Stimulated activated CD4-positive, alpha-beta T cell treated with anti-CD3 and anti-CD28 coated beads, TNF-alpha, amount 100 ng/mL, for 48 hours (primary cell): ENCODE data around the gene CSF3R.

Experiments
- DNase-seq, 3 donors: peaks; one replicate each; pipeline ENCODE4 v3.0.0-alpha.2; 2020; ENCODE audit warnings: low read depth in 3 of 3

Gene CSF3R

GRCh38 chr1:36482724-36483388 is at the start of gene CSF3R:
Gene CSF3R (minus strand): TSS chr1:36482913. CDS start chr1:36479496, 3,417 bp downstream.
- DNase-seq, result no peak

- DNase-seq, result no peak
Measured at GRCh38 chr1:36531833-36532232, 49.1 kb upstream of the CSF3R start.

- DNase-seq, result no peak
Measured at GRCh38 chr1:36530791-36531190, 48.1 kb upstream of the CSF3R start.

GRCh38 chr1:36530261-36530660 is 47.5 kb upstream of the CSF3R start:
- no peak for DNase-seq

- no peak for DNase-seq
Measured at GRCh38 chr1:36529769-36530260, 47.1 kb upstream of the CSF3R start.

GRCh38 chr1:36528361-36529349 is 45.9 kb upstream of the CSF3R start:
- DNase-seq, result no peak

GRCh38 chr1:36525166-36525565 is 42.5 kb upstream of the CSF3R start:
- DNase-seq, result no peak

GRCh38 chr1:36524359-36525062 is 41.8 kb upstream of the CSF3R start:
- no peak for DNase-seq

GRCh38 chr1:36523850-36524249 is 41.1 kb upstream of the CSF3R start:
- peak in 2 of 3 donors; percentile 16 to 17 for DNase-seq

- no peak for DNase-seq
Measured at GRCh38 chr1:36523230-36523495, 40.5 kb upstream of the CSF3R start.

GRCh38 chr1:36522461-36523229 is 39.9 kb upstream of the CSF3R start:
- DNase-seq, result no peak

- no peak for DNase-seq
Measured at GRCh38 chr1:36522021-36522420, 39.3 kb upstream of the CSF3R start.

- no peak for DNase-seq
Measured at GRCh38 chr1:36520771-36521420, 38.2 kb upstream of the CSF3R start.

- DNase-seq, result no peak
Measured at GRCh38 chr1:36520056-36520455, 37.3 kb upstream of the CSF3R start.

GRCh38 chr1:36517011-36517771 is 34.5 kb upstream of the CSF3R start:
- no peak for DNase-seq

GRCh38 chr1:36516372-36517010 is 33.8 kb upstream of the CSF3R start:
- peak; percentile 9 to 31 (median 23) for DNase-seq

GRCh38 chr1:36515315-36516138 is 32.8 kb upstream of the CSF3R start:
- DNase-seq, result no peak

GRCh38 chr1:36514501-36514900 is 31.8 kb upstream of the CSF3R start:
- no peak for DNase-seq
